Testis (tissue), 2 donors: Measurements from ENCODE around the gene CFAP300.

Experiments used
- CTCF ChIP-seq, 3 experiments: fragments of 450-650 bp in 2 of 3; fragments of 200-600 bp in 1 of 3; sonication (generic) in 1 of 3; IDR thresholded peaks; one replicate each; pipeline ENCODE4 v1.5.1; 2016 to 2019; ENCODE audit warnings: antibody characterized with exemption in 3 of 3, mild to moderate bottlenecking in 2 of 3, moderate library complexity in 1 of 3
- POLR2A ChIP-seq: fragments of 450-650 bp; IDR thresholded peaks from one replicate; pipeline ENCODE4 v1.6.1; 2017; ENCODE audit warnings: antibody characterized with exemption, mild to moderate bottlenecking, moderate library complexity

- TF ChIP-seq CTCF (IDR thresholded peaks at IDR 0.05), result no peak
- TF ChIP-seq POLR2A, result no peak
Measured at GRCh38 chr11:102081313-102081712, 34.1 kb downstream of the CFAP300 start.
